Stomach (tissue), 4 donors: Measurements from ENCODE around the gene TTLL11.

ENCODE experiments used
- EP300 ChIP-seq: sonication (generic); formaldehyde crosslinking; IDR thresholded peaks from one replicate; pipeline ENCODE4 v1.6.1; 2017; ENCODE audit warnings: antibody characterized with exemption
- POLR2A ChIP-seq, 4 donors: fragments of 450-650 bp; IDR thresholded peaks; one replicate each; pipeline ENCODE4 v1.6.1; 2016; ENCODE audit warnings: antibody characterized with exemption in 4 of 4, control low read depth in 2 of 4, mild to moderate bottlenecking in 1 of 4, moderate library complexity in 1 of 4
- TF ChIP-seq, protein P1 (sequence below), 7 experiments: fragments of 450-650 bp in 4 of 7; fragments of 200-600 bp in 3 of 7; sonication (generic) in 3 of 7; IDR thresholded peaks; one replicate each; pipeline ENCODE4 v1.5.1; 2016 to 2019; ENCODE audit warnings: antibody characterized with exemption in 7 of 7, control low read depth in 2 of 7, mild to moderate bottlenecking in 1 of 7

DNA sequence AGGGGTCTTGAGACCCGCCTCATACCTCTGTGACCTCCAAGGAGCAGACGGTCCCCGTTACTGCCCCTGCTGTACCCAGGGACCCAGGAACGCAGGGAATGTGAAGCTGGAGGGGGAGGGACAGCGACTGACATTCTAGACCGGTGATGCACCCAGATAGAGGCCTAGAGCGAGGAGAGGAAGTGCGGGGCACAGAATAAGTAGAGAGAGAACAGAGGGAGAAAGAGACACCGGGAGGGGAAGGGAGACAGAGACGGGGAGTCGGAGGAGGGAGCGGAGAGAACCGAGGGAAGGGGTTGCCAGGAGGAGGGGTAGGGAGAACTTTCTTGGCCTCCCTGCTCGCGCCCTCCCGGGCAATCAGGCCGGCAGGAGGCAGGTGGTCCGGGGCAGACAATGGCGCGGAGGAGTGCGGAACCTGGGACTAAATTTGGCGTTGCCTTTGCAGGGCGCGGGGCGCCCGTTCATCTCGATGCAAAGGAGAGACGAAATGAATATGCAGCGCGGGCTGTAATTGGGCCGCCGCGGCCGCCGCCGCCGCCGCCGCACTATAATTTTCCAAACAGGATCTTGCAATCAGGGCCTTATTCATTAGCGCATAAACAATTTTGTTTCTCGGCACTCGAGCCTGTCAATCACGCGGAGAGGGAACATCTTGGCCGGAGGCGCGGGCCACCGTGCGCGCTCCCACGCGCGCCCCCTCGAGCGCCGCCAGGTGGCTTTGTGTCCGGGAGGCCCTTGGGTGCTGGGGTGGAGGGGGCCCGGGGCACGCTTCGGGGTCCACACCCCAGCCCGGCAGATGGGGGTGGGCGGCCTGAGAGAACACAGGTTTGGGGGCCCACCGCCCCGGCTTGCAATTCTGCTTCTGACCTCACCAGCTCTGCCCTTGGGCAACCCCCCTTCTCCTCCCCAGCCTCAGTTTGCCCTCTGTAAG is 33.5 kb upstream of the TTLL11 start:
- TF ChIP-seq, protein P1, sequence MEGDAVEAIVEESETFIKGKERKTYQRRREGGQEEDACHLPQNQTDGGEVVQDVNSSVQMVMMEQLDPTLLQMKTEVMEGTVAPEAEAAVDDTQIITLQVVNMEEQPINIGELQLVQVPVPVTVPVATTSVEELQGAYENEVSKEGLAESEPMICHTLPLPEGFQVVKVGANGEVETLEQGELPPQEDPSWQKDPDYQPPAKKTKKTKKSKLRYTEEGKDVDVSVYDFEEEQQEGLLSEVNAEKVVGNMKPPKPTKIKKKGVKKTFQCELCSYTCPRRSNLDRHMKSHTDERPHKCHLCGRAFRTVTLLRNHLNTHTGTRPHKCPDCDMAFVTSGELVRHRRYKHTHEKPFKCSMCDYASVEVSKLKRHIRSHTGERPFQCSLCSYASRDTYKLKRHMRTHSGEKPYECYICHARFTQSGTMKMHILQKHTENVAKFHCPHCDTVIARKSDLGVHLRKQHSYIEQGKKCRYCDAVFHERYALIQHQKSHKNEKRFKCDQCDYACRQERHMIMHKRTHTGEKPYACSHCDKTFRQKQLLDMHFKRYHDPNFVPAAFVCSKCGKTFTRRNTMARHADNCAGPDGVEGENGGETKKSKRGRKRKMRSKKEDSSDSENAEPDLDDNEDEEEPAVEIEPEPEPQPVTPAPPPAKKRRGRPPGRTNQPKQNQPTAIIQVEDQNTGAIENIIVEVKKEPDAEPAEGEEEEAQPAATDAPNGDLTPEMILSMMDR (IDR thresholded peaks at IDR 0.05): no peak
- TF ChIP-seq EP300 (no peak), POLR2A (IDR thresholded peaks at IDR 0.05) (no peak)
